ENCODE measurements around the gene CHTF8. TPM values are rescaled to one million over a fixed set of nuclear protein-coding genes. Genes with fewer than 3 reads are reported as not detected.
"Not testable (repeated sequence)": the region's sequence is repeated elsewhere in the genome, so short reads cannot be mapped to it uniquely, and the experiment has no call there.

Gene CHTF8
- total RNA-seq, 4 donors from 2014 or later = 59.8 to 94.4 (median 69.4) TPM

- WGBS = 31% methylated on average over 5 of the region's 8 CpGs
- no peak for TF ChIP-seq EP300 (IDR thresholded peaks at IDR 0.05)
- TF ChIP-seq POLR2A (IDR thresholded peaks at IDR 0.05; ENCODE audit: low read depth) = no peak
- TF ChIP-seq CTCF (IDR thresholded peaks at IDR 0.05) = no peak
- TF ChIP-seq POLR2AphosphoS5 (IDR thresholded peaks at IDR 0.05) = no peak
- Histone ChIP-seq H3K27me3 (no peaks in the 10 kb centered on the region), H3K27ac (replicated peaks in 1 of 4) (peak overlapping the region in 2 of 4 donors; percentile 3 to 51), H3K9me3 (no peaks in the 10 kb centered on the region), H3K4me1 (peaks cover 0 to 22% (median 18%) of the 10 kb centered on the region in 4 donors), H3K36me3 (peaks cover 8 to 82% (median 63%) of the 10 kb centered on the region in 4 donors), H3K4me3 (no peak overlapping the region)
- DNase-seq (ENCODE audit: extremely low spot score) = no peak
- intact Hi-C loops (cut with DNase I) = no loop called here
Observed at GRCh38 chr16:69166221-69166833, 33.9 kb upstream of the CHTF8 start.

GRCh38 chr16:69165584-69165983, 33.2 kb upstream of the CHTF8 start:
- H3K4me1 ChIP-seq = peaks cover 0 to 16% (median 11%) of the 10 kb centered on the region in 4 donors
- DNase-seq (ENCODE audit: extremely low spot score) = no peak
- no peaks in the 10 kb centered on the region for H3K9me3 ChIP-seq
- WGBS = 94% methylated on average over 6 of the region's 6 CpGs
- H3K27ac ChIP-seq (replicated peaks in 1 of 4) = peak overlapping the region in 2 of 4 donors; percentile 3 to 51
- intact Hi-C loops (cut with DNase I) = no loop called here
- peaks cover 15 to 90% (median 69%) of the 10 kb centered on the region in 4 donors for H3K36me3 ChIP-seq
- TF ChIP-seq EP300 (IDR thresholded peaks at IDR 0.05) (no peak), POLR2AphosphoS5 (IDR thresholded peaks at IDR 0.05) (no peak), POLR2A (IDR thresholded peaks at IDR 0.05; ENCODE audit: low read depth) (no peak), CTCF (IDR thresholded peaks at IDR 0.05) (no peak)
- no peak overlapping the region for H3K4me3 ChIP-seq
- H3K27me3 ChIP-seq = no peaks in the 10 kb centered on the region

- WGBS = 93% methylated on average over 1 of the region's 1 CpG
- no peaks in the 10 kb centered on the region for H3K4me1 ChIP-seq
- H3K27me3 ChIP-seq = no peaks in the 10 kb centered on the region
- no peak for DNase-seq (ENCODE audit: extremely low spot score)
- peaks cover 18 to 98% (median 77%) of the 10 kb centered on the region in 4 donors for H3K36me3 ChIP-seq
- no peaks in the 10 kb centered on the region for H3K9me3 ChIP-seq
- no peak overlapping the region for H3K4me3 ChIP-seq
- H3K27ac ChIP-seq (replicated peaks in 1 of 4) = no peak overlapping the region
- TF ChIP-seq CTCF (IDR thresholded peaks at IDR 0.05) = no peak
- TF ChIP-seq EP300 (IDR thresholded peaks at IDR 0.05) = no peak
- TF ChIP-seq POLR2A (IDR thresholded peaks at IDR 0.05; ENCODE audit: low read depth) = no peak
- no peak for TF ChIP-seq POLR2AphosphoS5 (IDR thresholded peaks at IDR 0.05)
- intact Hi-C loops (cut with DNase I) = no loop called here
Observed at GRCh38 chr16:69160192-69160591, 27.8 kb upstream of the CHTF8 start.

- WGBS = 80% methylated on average over 3 of the region's 3 CpGs
- H3K4me1 ChIP-seq = no peaks in the 10 kb centered on the region
- H3K27me3 ChIP-seq = no peaks in the 10 kb centered on the region
- H3K36me3 ChIP-seq = peaks cover 32 to 100% (median 89%) of the 10 kb centered on the region in 4 donors
- no peak overlapping the region for H3K27ac ChIP-seq (replicated peaks in 1 of 4)
- intact Hi-C loops (cut with DNase I) = no loop called here
- no peak overlapping the region for H3K4me3 ChIP-seq
- no peak for TF ChIP-seq POLR2AphosphoS5 (IDR thresholded peaks at IDR 0.05)
- TF ChIP-seq POLR2A (IDR thresholded peaks at IDR 0.05; ENCODE audit: low read depth) = no peak
- H3K9me3 ChIP-seq = no peaks in the 10 kb centered on the region
- no peak for DNase-seq (ENCODE audit: extremely low spot score)
Observed at GRCh38 chr16:69157196-69157595, 24.8 kb upstream of the CHTF8 start.

GRCh38 chr16:69150146-69150865, 17.9 kb upstream of the CHTF8 start:
- H3K36me3 ChIP-seq = peaks cover 30 to 92% (median 75%) of the 10 kb centered on the region in 4 donors
- 52% methylated on average over 16 of the region's 16 CpGs for WGBS
- H3K4me1 ChIP-seq = no peaks in the 10 kb centered on the region
- DNase-seq (ENCODE audit: extremely low spot score) = no peak
- H3K9me3 ChIP-seq = no peaks in the 10 kb centered on the region
- H3K27me3 ChIP-seq = no peaks in the 10 kb centered on the region
- intact Hi-C loops (cut with DNase I) = loop anchor here (1.0 kb wide), 1 partner anchor 136 kb away; no protein-coding TSS in a partner anchor
- no peak overlapping the region for H3K27ac ChIP-seq (replicated peaks in 1 of 4)
- TF ChIP-seq EP300 (IDR thresholded peaks at IDR 0.05) (no peak), POLR2A (IDR thresholded peaks at IDR 0.05; ENCODE audit: low read depth) (no peak), CTCF (IDR thresholded peaks at IDR 0.05) (peak; percentile 68 to 86 (median 79)), POLR2AphosphoS5 (IDR thresholded peaks at IDR 0.05) (no peak)
- no peak overlapping the region for H3K4me3 ChIP-seq

- peaks cover 37 to 92% (median 75%) of the 10 kb centered on the region in 4 donors for H3K36me3 ChIP-seq
- H3K27me3 ChIP-seq; H3K4me1 ChIP-seq; H3K4me3 ChIP-seq; H3K9me3 ChIP-seq; DNase-seq (ENCODE audit: extremely low spot score); H3K27ac ChIP-seq (replicated peaks in 1 of 4): not testable (repeated sequence)
- intact Hi-C loops (cut with DNase I) = loop anchor here (1.0 kb wide), 1 partner anchor 137 kb away; no protein-coding TSS in a partner anchor
- WGBS = 88% methylated on average over 9 of the region's 9 CpGs
Observed at GRCh38 chr16:69149621-69150020, 17.2 kb upstream of the CHTF8 start.
